HG02623 (cell line): ENCODE results near the gene THSD4.

Experiments
- ATAC-seq: cut with Tn5 transposase; IDR thresholded peaks from one replicate; pipeline ENCODE4 v1.9.1; 2021; ENCODE audit warnings: moderate library complexity; ENCODE audit not compliant: unreplicated experiment

The THSD4 gene

GRCh38 chr15:71219645-71220044 lies 104.4 kb downstream of the THSD4 start:
- no peak for ATAC-seq

- ATAC-seq, result no peak
Measured at GRCh38 chr15:71220828-71221227, 105.6 kb downstream of the THSD4 start.

- ATAC-seq, result no peak
Measured at GRCh38 chr15:71221417-71221816, 106.1 kb downstream of the THSD4 start.

GRCh38 chr15:71223516-71223915 lies 108.2 kb downstream of the THSD4 start:
- ATAC-seq, result no peak

GRCh38 chr15:71224024-71224423 lies 108.8 kb downstream of the THSD4 start:
- no peak for ATAC-seq

GRCh38 chr15:71225851-71226250 lies 110.6 kb downstream of the THSD4 start:
- ATAC-seq, result no peak

GRCh38 chr15:71226536-71227455 lies 111.5 kb downstream of the THSD4 start:
- ATAC-seq, result no peak

GRCh38 chr15:71228403-71228802 lies 113.1 kb downstream of the THSD4 start:
- ATAC-seq, result no peak

- ATAC-seq, result no peak
Measured at GRCh38 chr15:71230303-71230702, 115.0 kb downstream of the THSD4 start.

GRCh38 chr15:71231758-71232157 lies 116.5 kb downstream of the THSD4 start:
- no peak for ATAC-seq

- no peak for ATAC-seq
Measured at GRCh38 chr15:71232411-71232810, 117.1 kb downstream of the THSD4 start.

- no peak for ATAC-seq
Measured at GRCh38 chr15:71237456-71238188, 122.4 kb downstream of the THSD4 start.

GRCh38 chr15:71238926-71239325 lies 123.7 kb downstream of the THSD4 start:
- ATAC-seq, result no peak

GRCh38 chr15:71239592-71240364 lies 124.5 kb downstream of the THSD4 start:
- ATAC-seq, result no peak

- ATAC-seq, result no peak
Measured at GRCh38 chr15:71242292-71242691, 127.0 kb downstream of the THSD4 start.

GRCh38 chr15:71244250-71244649 lies 129.0 kb downstream of the THSD4 start:
- no peak for ATAC-seq

GRCh38 chr15:71245588-71245987 lies 130.3 kb downstream of the THSD4 start:
- ATAC-seq, result no peak

- no peak for ATAC-seq
Measured at GRCh38 chr15:71248386-71248785, 133.1 kb downstream of the THSD4 start.

GRCh38 chr15:71249986-71250385 lies 134.7 kb downstream of the THSD4 start:
- ATAC-seq, result no peak

GRCh38 chr15:71250936-71251583 lies 135.8 kb downstream of the THSD4 start:
- no peak for ATAC-seq

- no peak for ATAC-seq
Measured at GRCh38 chr15:71251584-71252043, 136.3 kb downstream of the THSD4 start.
